RWPE2 (cell line): ENCODE data around the gene CCDC158.

Experiments used
- ATAC-seq: fragments of 200-7000 bp; cut with Tn5 transposase; 3 replicates; pipeline ENCODE4 v1.9.1; 2021; ENCODE audit warnings: low read depth
- DNase-seq: peaks from one replicate; pipeline ENCODE4 v3.0.0-alpha.2; 2020; ENCODE audit warnings: low spot score
- H3K27ac ChIP-seq: fragments of 450-650 bp; 2 replicates; pipeline ENCODE4 v1.5.1; 2017; ENCODE audit warnings: mild to moderate bottlenecking; ENCODE audit not compliant: poor library complexity, severe bottlenecking
- H3K27me3 ChIP-seq: fragments of 250-450 bp; sonication (Bioruptor Pico); 2 replicates; pipeline ENCODE4 v1.5.1; 2021; ENCODE audit warnings: mild to moderate bottlenecking, moderate library complexity; ENCODE audit not compliant: insufficient read depth, poor library complexity, severe bottlenecking
- H3K36me3 ChIP-seq: fragments of 250-450 bp; sonication (Bioruptor Pico); 2 replicates; pipeline ENCODE4 v1.5.1; 2020; ENCODE audit warnings: low read depth, mild to moderate bottlenecking, moderate library complexity
- H3K4me1 ChIP-seq: fragments of 250-450 bp; sonication (Bioruptor Pico); 2 replicates; pipeline ENCODE4 v1.5.1; 2021; ENCODE audit warnings: mild to moderate bottlenecking, moderate library complexity; ENCODE audit not compliant: insufficient read depth, poor library complexity, severe bottlenecking
- H3K4me3 ChIP-seq: fragments of 250-450 bp; sonication (Bioruptor Pico); 2 replicates; pipeline ENCODE4 v1.5.1; 2021; ENCODE audit warnings: mild to moderate bottlenecking, moderate library complexity; ENCODE audit not compliant: severe bottlenecking
- H3K9me3 ChIP-seq: fragments of 250-450 bp; sonication (Bioruptor Pico); 2 replicates; pipeline ENCODE4 v1.5.1; 2021; ENCODE audit warnings: mild to moderate bottlenecking, moderate library complexity; ENCODE audit not compliant: severe bottlenecking
- CTCF ChIP-seq: fragments of 450-650 bp; IDR thresholded peaks from one replicate; pipeline ENCODE4 v1.5.1; 2017; ENCODE audit warnings: mild to moderate bottlenecking, moderate library complexity; ENCODE audit not compliant: poor library complexity, severe bottlenecking

CCDC158 gene

GRCh38 chr4:76334885-76335284 lies 86.1 kb downstream of the CCDC158 start:
- DNase-seq, result no peak
- no peak overlapping the region for H3K27ac ChIP-seq
- no peak for TF ChIP-seq CTCF
- no peaks in the 10 kb centered on the region for H3K27me3 ChIP-seq
- no peak for ATAC-seq
- H3K36me3 ChIP-seq, result no peaks in the 10 kb centered on the region
- H3K4me1 ChIP-seq, result no peaks in the 10 kb centered on the region
- no peak overlapping the region for H3K4me3 ChIP-seq
- no peaks in the 10 kb centered on the region for H3K9me3 ChIP-seq

GRCh38 chr4:76326515-76326914 lies 94.4 kb downstream of the CCDC158 start:
- ATAC-seq (no peak), DNase-seq (no peak)
- Histone ChIP-seq H3K36me3 (no peaks in the 10 kb centered on the region), H3K4me3 (no peak overlapping the region), H3K4me1 (no peaks in the 10 kb centered on the region), H3K27ac (no peak overlapping the region), H3K9me3 (peaks cover 3% of the 10 kb centered on the region), H3K27me3 (no peaks in the 10 kb centered on the region)
- TF ChIP-seq CTCF, result no peak

GRCh38 chr4:76325072-76325471 lies 95.9 kb downstream of the CCDC158 start:
- no peak for DNase-seq
- no peak for TF ChIP-seq CTCF
- ATAC-seq, result no peak

GRCh38 chr4:76322236-76322635 lies 98.7 kb downstream of the CCDC158 start:
- no peaks in the 10 kb centered on the region for H3K36me3 ChIP-seq
- H3K27ac ChIP-seq, result no peak overlapping the region
- no peak overlapping the region for H3K4me3 ChIP-seq
- DNase-seq (no peak), ATAC-seq (no peak)
- no peak for TF ChIP-seq CTCF
- peaks cover 3% of the 10 kb centered on the region for H3K9me3 ChIP-seq
- H3K4me1 ChIP-seq, result no peaks in the 10 kb centered on the region
- no peaks in the 10 kb centered on the region for H3K27me3 ChIP-seq

More at GRCh38 chr4:76325072-76325471, 95.9 kb downstream of the CCDC158 start:
- no peak overlapping the region for H3K27ac ChIP-seq
- no peaks in the 10 kb centered on the region for H3K36me3 ChIP-seq
- H3K27me3 ChIP-seq, result no peaks in the 10 kb centered on the region
- no peaks in the 10 kb centered on the region for H3K4me1 ChIP-seq
- H3K4me3 ChIP-seq, result no peak overlapping the region
- H3K9me3 ChIP-seq, result peaks cover 3% of the 10 kb centered on the region

GRCh38 chr4:76316131-76316530 lies 104.8 kb downstream of the CCDC158 start:
- no peaks in the 10 kb centered on the region for H3K4me1 ChIP-seq
- DNase-seq, result no peak
- no peak overlapping the region for H3K4me3 ChIP-seq
- H3K9me3 ChIP-seq, result no peaks in the 10 kb centered on the region
- no peaks in the 10 kb centered on the region for H3K36me3 ChIP-seq
- TF ChIP-seq CTCF, result no peak
- H3K27me3 ChIP-seq, result no peaks in the 10 kb centered on the region
- H3K27ac ChIP-seq, result no peak overlapping the region
- ATAC-seq, result no peak
